ENCODE measurements around the gene USP53.

DNA sequence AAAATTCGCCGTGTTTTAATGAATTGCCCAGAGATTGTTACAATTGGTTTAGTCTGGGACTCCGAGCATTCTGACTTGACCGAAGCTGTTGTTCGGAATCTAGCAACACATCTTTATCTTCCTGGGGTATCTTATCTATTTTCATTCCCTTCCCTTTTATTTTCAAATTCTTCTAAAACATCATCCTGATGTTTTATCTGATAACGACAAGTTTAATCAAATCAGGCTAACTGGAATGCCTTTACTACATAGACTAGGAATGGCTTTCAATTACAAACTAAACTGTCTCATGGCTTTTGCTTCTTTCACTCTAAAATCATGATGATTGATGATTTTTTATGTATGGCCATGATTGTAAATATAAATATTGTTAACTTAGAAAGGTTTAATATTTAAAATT is 48.0 kb downstream of the USP53 start:
- TF ChIP-seq, protein P1, sequence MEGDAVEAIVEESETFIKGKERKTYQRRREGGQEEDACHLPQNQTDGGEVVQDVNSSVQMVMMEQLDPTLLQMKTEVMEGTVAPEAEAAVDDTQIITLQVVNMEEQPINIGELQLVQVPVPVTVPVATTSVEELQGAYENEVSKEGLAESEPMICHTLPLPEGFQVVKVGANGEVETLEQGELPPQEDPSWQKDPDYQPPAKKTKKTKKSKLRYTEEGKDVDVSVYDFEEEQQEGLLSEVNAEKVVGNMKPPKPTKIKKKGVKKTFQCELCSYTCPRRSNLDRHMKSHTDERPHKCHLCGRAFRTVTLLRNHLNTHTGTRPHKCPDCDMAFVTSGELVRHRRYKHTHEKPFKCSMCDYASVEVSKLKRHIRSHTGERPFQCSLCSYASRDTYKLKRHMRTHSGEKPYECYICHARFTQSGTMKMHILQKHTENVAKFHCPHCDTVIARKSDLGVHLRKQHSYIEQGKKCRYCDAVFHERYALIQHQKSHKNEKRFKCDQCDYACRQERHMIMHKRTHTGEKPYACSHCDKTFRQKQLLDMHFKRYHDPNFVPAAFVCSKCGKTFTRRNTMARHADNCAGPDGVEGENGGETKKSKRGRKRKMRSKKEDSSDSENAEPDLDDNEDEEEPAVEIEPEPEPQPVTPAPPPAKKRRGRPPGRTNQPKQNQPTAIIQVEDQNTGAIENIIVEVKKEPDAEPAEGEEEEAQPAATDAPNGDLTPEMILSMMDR (IDR thresholded peaks at IDR 0.05; ENCODE audit: insufficient read depth, low read depth, low read length) = no peak
- TF ChIP-seq EZH2 (IDR thresholded peaks at IDR 0.05; ENCODE audit: insufficient read depth, low read length) = no peak
